SU-DHL-6 (cell line): ENCODE measurements around the gene CTCF.

Experiments
- H2AFZ ChIP-seq: fragments of 200-600 bp; sonication (generic); 2 replicates; pipeline ENCODE4 v1.6.1; 2014; ENCODE audit warnings: low read depth, mild to moderate bottlenecking, moderate library complexity, mixed read lengths, antibody characterized with exemption, low read length; ENCODE audit not compliant: severe bottlenecking
- H3F3A ChIP-seq: fragments of 200-600 bp; shearing (Covaris generic); 2 replicates; pipeline ENCODE4 v1.6.0; 2016; ENCODE audit warnings: antibody characterized with exemption, mild to moderate bottlenecking; ENCODE audit not compliant: insufficient read depth
- H3K27ac ChIP-seq: fragments of 200-600 bp; sonication (generic); 2 replicates; pipeline ENCODE4 v1.5.1; 2016; ENCODE audit warnings: low read depth, mild to moderate bottlenecking, low read length, moderate library complexity, mixed read lengths
- H3K27me3 ChIP-seq: fragments of 200-600 bp; sonication (generic), shearing (Covaris generic); 2 replicates; pipeline ENCODE4 v1.6.0; 2014; ENCODE audit warnings: mild to moderate bottlenecking, low read length
- H3K36me3 ChIP-seq: fragments of 200-600 bp; sonication (generic); 2 replicates; pipeline ENCODE4 v1.6.1; 2014; ENCODE audit warnings: mild to moderate bottlenecking, low read length, mixed read lengths
- H3K4me2 ChIP-seq: fragments of 300-600, 200-600 bp; shearing (Covaris generic), sonication (generic); 2 replicates; pipeline ENCODE4 v1.6.0; 2014; ENCODE audit warnings: low read length, low read depth, mild to moderate bottlenecking; ENCODE audit not compliant: poor library complexity, severe bottlenecking
- H3K4me3 ChIP-seq: fragments of 200-600 bp; sonication (generic); 2 replicates; pipeline ENCODE4 v1.5.1; 2014; ENCODE audit warnings: antibody characterized with exemption, low read length, mild to moderate bottlenecking, mixed read lengths; ENCODE audit not compliant: insufficient read depth, poor library complexity, severe bottlenecking
- H3K79me2 ChIP-seq: fragments of 200-600 bp; sonication (generic); 2 replicates; pipeline ENCODE4 v1.6.1; 2014; ENCODE audit warnings: mild to moderate bottlenecking, low read length, moderate library complexity; ENCODE audit not compliant: insufficient read depth
- H3K9ac ChIP-seq: fragments of 200-600 bp; sonication (generic); 2 replicates; pipeline ENCODE4 v1.7.0; 2014; ENCODE audit warnings: mild to moderate bottlenecking, low read length
- H3K9me2 ChIP-seq: fragments of 200-600 bp; sonication (generic); replicated peaks from 2 replicates; pipeline ENCODE4 v1.6.1; 2014; ENCODE audit warnings: low read length; ENCODE audit not compliant: insufficient read depth
- H3K9me3 ChIP-seq: fragments of 200-600 bp; sonication (generic); 2 replicates; pipeline ENCODE4 v1.6.1; 2014; ENCODE audit warnings: low read length, mixed read lengths; ENCODE audit not compliant: insufficient read depth
- H4K20me1 ChIP-seq: fragments of 200-600 bp; sonication (generic); 2 replicates; pipeline ENCODE4 v1.6.1; 2014; ENCODE audit warnings: low read depth, mild to moderate bottlenecking, antibody characterized with exemption, low read length, moderate library complexity, mixed read lengths
- CTCF ChIP-seq: fragments of 200-600 bp; sonication (generic); IDR thresholded peaks from one replicate; pipeline ENCODE4 v1.5.1; 2017; ENCODE audit warnings: antibody characterized with exemption, mild to moderate bottlenecking, low read length, moderate library complexity; ENCODE audit not compliant: insufficient read depth, poor library complexity, severe bottlenecking
- EZH2phosphoT487 ChIP-seq: fragments of 200-600 bp; sonication (generic), shearing (Covaris generic); conservative IDR thresholded peaks from 2 replicates; pipeline ENCODE4 v1.6.1; 2018; ENCODE audit warnings: mild to moderate bottlenecking, antibody characterized with exemption, low read length, moderate library complexity, mixed read lengths

The CTCF gene

GRCh38 chr16:67517155-67517445 is 45.2 kb upstream of the CTCF start:
- no peak overlapping the region for H3K27ac ChIP-seq
- H3K9me2 ChIP-seq = no peaks in the 10 kb centered on the region
- H3K9me3 ChIP-seq = no peaks in the 10 kb centered on the region
- H3K27me3 ChIP-seq = no peaks in the 10 kb centered on the region
- H3K36me3 ChIP-seq = no peaks in the 10 kb centered on the region
- TF ChIP-seq EZH2phosphoT487 (no peak), CTCF (no peak)
- no peak overlapping the region for H3K4me3 ChIP-seq
- no peak overlapping the region for H3K4me2 ChIP-seq
- H3K9ac ChIP-seq = no peak overlapping the region
- no peaks in the 10 kb centered on the region for H3F3A ChIP-seq
- H4K20me1 ChIP-seq = no peaks in the 10 kb centered on the region
- H2AFZ ChIP-seq = no peak overlapping the region
- no peaks in the 10 kb centered on the region for H3K79me2 ChIP-seq

GRCh38 chr16:67517661-67518423 is 44.5 kb upstream of the CTCF start:
- no peak overlapping the region for H2AFZ ChIP-seq
- H3K9ac ChIP-seq = no peak overlapping the region; the same call in 1 of the 2 replicates
- no peaks in the 10 kb centered on the region for H3F3A ChIP-seq
- H4K20me1 ChIP-seq = no peaks in the 10 kb centered on the region
- H3K27me3 ChIP-seq = no peaks in the 10 kb centered on the region
- no peaks in the 10 kb centered on the region for H3K9me2 ChIP-seq
- no peaks in the 10 kb centered on the region for H3K36me3 ChIP-seq
- H3K79me2 ChIP-seq = no peaks in the 10 kb centered on the region
- no peak overlapping the region for H3K27ac ChIP-seq
- H3K9me3 ChIP-seq = no peaks in the 10 kb centered on the region
- H3K4me3 ChIP-seq = no peak overlapping the region
- TF ChIP-seq CTCF (no peak), EZH2phosphoT487 (no peak)
- peak overlapping the region; percentile 21 for H3K4me2 ChIP-seq

GRCh38 chr16:67518676-67519075 is 43.6 kb upstream of the CTCF start:
- Histone ChIP-seq H3K27ac (no peak overlapping the region), H3K9me3 (no peaks in the 10 kb centered on the region), H3F3A (no peaks in the 10 kb centered on the region), H3K4me2 (no peak overlapping the region), H3K27me3 (no peaks in the 10 kb centered on the region), H2AFZ (no peak overlapping the region), H3K79me2 (no peaks in the 10 kb centered on the region), H3K9ac (no peak overlapping the region), H3K9me2 (no peaks in the 10 kb centered on the region), H4K20me1 (no peaks in the 10 kb centered on the region), H3K36me3 (no peaks in the 10 kb centered on the region), H3K4me3 (no peak overlapping the region)
- TF ChIP-seq CTCF = no peak
- TF ChIP-seq EZH2phosphoT487 = no peak
